Stimulated activated CD8-positive, alpha-beta memory T cell treated with anti-CD3 and anti-CD28 coated beads, Interleukin-12 subunit alpha, Interleukin-12 subunit beta, amount 100 ng/mL, for 24 hours (primary cell): ENCODE results near the gene MEIOB.
"Not testable (repeated sequence)": the region's sequence is repeated elsewhere in the genome, so short reads cannot be mapped to it uniquely, and the experiment has no call there.

ENCODE experiments used
- DNase-seq: peaks from one replicate; pipeline ENCODE4 v3.0.0-alpha.2; 2020; ENCODE audit errors: extremely low read depth

The MEIOB gene

GRCh38 chr16:1876468-1876867 lies 4.5 kb upstream of the MEIOB start:
- DNase-seq, result no peak

DNA sequence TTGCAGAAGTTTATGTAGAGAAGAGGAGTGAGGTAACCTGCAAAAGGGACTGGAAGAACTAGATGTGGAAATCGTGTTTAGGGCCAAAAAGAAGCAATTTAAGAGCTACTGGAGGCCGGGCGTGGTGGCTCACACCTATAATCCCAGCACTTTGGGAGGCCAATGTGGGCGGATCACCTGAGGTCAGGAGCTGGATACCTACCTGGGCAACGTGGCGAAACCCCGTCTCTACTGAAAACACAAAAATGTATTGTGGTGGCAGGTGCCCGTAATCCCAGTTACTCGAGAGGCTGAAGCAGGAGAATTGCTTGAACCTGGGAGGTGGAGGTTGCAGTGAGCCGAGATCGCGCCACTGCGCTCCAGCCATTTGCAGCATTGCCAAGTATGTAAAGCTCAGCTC lies 4.1 kb upstream of the MEIOB start:
- not testable (repeated sequence) for DNase-seq

- no peak for DNase-seq
These were observed 2.9 kb upstream of the MEIOB start for GRCh38 chr16:1874854-1875253.

GRCh38 chr16:1870365-1871082 lies 1.4 kb downstream of the MEIOB start:
- DNase-seq, result no peak

DNA sequence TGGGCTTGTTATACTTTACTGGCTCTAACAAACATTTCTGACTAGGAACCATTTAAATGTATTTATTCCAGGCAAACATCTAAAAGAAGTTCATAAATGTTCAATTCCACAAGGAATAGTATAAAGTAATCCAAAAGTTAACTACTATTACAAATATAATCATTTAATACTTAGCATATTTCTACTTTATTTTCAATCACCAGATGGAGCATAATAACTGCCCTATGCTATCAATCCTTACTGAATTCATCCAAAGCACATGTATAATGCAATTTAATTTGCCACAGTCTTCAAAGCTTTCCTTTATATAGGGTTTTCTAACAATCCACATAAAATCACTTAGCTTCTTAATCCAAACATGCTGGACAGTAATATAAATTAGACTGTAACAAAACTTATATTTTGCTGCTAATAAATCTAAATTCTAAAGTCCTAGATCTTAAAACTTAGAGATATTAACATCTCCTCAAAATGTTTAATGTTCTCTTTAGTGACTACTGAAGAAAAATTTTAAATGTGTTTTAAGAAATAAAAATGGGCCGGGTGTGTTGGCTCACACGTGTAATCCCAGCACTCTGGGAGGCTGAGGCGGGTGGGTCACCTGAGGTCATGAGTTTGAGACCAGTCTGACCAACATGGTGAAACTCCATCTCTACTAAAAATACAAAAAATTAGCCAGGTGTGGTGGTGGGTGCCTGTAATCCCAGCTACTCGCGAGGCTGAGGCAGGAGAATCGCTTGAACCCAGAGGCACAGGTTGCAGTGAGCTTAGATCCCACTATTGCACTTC lies 5.9 kb downstream of the MEIOB start:
- no peak for DNase-seq

- DNase-seq, result no peak
These were observed 8.1 kb downstream of the MEIOB start for GRCh38 chr16:1863681-1864460.

DNA sequence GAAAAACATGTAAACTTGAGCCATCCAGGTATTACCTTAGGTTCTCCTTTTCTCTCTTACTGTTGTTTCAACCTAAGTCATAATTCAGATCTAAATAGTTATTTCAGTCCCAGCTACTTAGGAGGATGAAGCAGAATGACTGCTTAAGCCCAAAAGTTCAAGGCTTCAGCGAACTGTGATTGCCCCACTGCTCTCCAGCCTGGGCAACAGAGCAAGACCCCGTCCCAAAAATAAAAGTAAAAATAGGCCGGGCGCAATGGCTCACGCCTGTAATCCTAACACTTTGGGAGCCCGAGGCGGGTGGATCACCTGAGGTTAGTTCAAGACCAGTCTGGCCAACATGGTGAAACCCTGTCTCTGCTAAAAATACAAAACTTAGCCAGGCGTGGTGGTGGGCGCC lies 9.6 kb downstream of the MEIOB start:
- no peak for DNase-seq

DNA sequence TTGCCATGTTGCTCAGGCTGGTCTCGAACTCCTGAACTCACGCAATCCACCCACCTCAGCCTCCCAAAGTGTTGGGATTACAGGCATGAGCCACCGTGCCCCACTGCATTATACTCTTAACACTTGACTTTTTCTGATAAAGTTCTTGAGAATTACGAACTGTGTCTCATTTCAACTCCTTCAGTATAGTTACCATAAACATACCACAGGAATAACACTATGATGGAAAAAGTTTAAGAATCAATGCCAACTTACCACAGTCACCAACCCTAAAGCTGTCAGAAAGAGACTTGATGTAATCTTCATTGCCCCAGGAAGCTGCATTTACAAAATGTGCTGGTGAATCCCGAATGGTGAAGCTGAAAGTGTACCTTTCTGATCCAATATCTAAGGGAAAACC lies 10.2 kb downstream of the MEIOB start:
- DNase-seq, result no peak

DNA sequence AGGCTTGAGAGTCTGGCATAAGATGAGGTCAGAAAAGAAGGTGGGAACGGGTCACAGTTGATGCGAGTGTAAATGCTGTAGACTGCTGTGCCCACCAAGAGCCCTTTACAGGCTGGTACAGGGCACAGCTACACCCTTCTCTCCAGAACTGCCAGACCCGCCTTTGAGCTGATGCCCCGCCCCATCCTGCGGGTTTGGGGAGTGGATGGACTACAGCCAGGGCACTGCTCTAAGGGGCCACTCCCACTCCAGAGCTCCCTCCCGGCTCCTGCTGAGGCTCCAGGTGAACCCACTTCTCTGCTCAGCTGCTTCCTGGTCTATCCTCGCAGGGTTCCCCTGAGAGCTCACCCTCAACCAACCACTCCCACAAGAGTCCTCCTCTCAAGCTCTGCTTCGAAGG lies 12.3 kb downstream of the MEIOB start:
- no peak for DNase-seq

DNA sequence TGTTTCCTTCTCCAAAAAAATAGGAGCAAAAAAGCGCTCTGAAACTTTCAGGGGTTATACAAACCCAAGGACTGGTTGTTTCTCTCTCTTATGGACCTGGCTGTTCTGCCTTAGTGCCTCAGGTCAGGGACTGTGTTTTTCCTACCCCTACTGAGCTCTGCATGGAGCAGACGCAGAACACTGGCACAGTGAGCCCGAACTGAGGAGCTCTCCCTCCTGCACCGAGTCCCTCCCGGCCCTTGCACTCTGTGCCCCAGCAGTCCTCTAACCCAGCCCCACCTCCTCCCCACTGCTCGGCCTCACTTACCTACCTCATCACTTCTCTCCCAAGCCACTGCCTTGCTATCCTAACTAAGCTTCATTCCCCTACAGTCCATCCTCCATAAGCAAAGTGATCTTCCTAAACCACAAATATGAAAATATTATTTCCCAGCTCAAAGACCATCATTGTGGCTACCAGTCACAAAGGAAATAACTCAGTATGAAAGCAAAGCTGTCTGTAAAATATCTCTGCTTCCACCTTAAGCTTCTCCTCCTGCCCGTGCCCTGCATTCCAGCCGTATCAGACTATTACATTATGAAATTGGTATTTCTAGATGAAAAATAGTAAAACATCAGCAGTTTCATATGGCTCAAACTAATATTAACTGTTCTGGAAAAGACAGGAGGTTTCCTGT lies 13.6 kb downstream of the MEIOB start:
- no peak for DNase-seq

GRCh38 chr16:1857433-1858097 lies 14.4 kb downstream of the MEIOB start:
- no peak for DNase-seq

- no peak for DNase-seq
These were observed 20.2 kb downstream of the MEIOB start for GRCh38 chr16:1851793-1852192.

- DNase-seq, result no peak
These were observed 21.0 kb downstream of the MEIOB start for GRCh38 chr16:1850981-1851380.

DNA sequence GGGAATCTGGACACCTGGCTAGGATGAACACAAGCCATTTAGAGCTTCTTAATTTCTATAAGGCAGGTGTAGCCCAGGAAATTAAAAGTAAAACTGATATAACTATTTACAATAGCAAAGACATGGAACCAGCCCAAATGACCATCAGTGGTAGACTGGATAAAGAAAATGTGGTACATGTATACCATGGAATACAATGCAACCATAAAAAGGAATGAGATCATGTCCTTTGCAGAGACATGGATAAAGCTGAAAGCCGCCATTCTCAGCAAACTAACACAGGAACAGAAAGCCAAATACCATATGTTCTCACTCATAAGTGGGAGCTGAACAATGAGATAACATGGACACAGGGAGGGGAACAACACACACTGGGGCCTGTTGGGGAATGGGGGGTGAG lies 25.5 kb downstream of the MEIOB start:
- no peak for DNase-seq

DNA sequence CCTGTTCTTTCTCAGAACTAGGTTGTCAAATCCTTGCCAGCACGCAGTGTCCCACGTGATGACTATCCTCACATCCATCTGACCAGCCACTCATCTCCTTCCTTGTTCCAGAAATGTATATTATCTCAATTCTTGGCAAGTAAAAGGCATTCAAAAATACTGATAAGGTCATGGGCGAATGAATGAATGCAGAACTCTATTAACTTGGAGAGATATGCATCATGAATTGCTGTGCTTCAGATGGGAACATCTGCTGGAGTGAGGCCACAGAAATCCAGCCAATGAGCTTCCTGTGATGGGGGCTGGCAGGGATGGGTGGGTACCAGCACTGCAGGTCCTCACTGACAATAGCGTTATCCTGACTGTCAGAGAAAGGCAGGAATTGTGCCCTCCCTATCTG lies 26.0 kb downstream of the MEIOB start:
- DNase-seq, result no peak

DNA sequence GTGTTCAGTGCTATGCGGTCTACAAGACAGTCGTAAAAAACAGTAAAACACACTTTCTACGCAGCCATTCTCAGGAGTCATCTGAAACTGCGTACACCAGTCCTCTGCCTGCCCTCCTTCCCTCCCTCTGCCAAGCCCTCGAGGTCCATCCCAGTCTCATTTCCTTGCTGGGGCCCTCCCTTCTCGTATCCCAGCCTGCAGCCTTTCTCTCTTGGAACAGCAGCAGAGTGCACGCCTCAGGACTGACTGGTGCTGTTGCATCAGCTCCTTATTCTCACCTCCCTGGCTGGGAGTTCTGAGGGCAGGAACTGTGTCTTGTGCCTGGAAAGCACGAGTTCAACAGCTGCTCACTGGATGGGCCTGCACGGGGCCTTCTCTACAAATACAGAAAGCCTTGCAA lies 32.4 kb downstream of the MEIOB start:
- DNase-seq, result no peak

DNA sequence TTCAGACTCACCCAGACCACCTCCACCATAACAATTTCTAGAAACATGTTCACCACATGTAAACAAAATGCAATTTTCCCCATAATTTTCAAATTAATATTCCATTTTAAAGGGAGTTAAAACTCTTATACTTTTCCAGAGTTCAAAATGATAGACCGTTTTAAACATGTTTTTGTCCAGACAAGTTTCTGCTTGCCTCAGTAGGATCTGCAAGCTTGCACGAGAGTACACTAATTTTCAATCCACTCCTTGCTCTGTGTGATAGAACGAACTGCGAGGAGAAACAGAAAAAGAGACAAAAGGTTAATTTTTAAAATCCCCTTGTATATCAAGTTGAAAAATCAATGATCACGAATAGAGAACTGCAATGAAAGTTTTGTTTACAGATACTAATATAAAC lies 37.9 kb downstream of the MEIOB start:
- no peak for DNase-seq

GRCh38 chr16:1832838-1833454 lies 39.0 kb downstream of the MEIOB start:
- no peak for DNase-seq

GRCh38 chr16:1831186-1832075 lies 40.5 kb downstream of the MEIOB start:
- no peak for DNase-seq

DNA sequence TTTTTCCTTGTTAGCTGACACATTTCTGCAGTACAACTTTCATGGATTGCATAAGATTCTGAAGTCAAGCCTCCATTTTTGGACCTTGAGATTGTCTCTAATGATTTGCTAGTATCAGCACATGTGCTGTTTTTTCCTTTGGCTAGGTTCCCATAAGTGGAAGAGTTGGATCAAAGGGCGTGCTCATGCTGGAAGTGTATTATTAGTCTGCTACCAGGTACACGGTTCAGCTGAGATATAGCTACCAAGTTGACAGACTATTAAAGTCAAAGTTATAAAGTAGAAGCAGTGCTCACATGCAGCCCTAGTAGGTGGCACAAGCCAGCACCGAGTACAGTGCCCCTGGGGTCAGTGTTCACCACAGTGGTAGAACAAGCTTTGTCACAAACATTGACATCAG lies 41.8 kb downstream of the MEIOB start:
- DNase-seq, result no peak
